ENCODE results near the gene TESMIN. TPM values are rescaled to one million over a fixed set of nuclear protein-coding genes. Genes with fewer than 3 reads are reported as not detected.

The TESMIN gene
- total RNA-seq, 1 experiment from 2014 or later: 24.8 TPM

DNA sequence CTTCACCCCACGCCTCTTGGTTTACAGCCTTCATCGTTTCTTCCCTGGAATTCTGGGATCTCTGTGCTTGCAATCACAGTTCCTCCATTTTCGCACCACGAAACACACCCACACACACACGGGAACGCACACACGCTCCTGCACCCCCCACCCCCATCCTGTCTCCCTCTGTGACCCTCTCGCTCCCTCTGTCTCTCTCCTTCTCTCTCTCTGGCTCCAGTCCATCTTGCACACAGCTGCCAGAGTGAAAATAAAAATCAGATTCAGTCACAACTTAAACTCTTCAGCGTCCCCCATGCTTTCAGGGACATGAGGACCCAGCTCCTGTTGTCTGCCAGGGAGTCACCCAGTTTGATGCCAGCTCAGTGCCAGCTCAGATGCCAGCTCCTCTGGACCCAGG lies 64.0 kb downstream of the TESMIN start:
- BruUV-seq (replicated peaks): no TSS peak
- H3K9me3 ChIP-seq (ENCODE audit: control insufficient read depth in 1 of 2, insufficient read depth in 1 of 2, low read depth in 1 of 2, low read length in 2 of 2): no peaks in the 10 kb centered on the region
- H3K9me2 ChIP-seq (ENCODE audit: insufficient read depth): no peaks in the 10 kb centered on the region
- H2AFZ ChIP-seq (ENCODE audit: low read depth, low read length, poor library complexity, severe bottlenecking): no peak overlapping the region
- H3K36me3 ChIP-seq (ENCODE audit: control insufficient read depth in 1 of 2, insufficient read depth in 2 of 2, low read length in 2 of 2): peaks cover 0 to 24% of the 10 kb centered on the region in 2 experiments; a peak in 1 of 4 replicates
- TF ChIP-seq EGR1 (IDR thresholded peaks at IDR 0.05; ENCODE audit: low read depth): no peak
- TF ChIP-seq ELF1 (IDR thresholded peaks at IDR 0.05; ENCODE audit: borderline replicate concordance, low read depth): no peak
- TF ChIP-seq CEBPB (IDR thresholded peaks at IDR 0.05; ENCODE audit: low read depth): no peak
- TF ChIP-seq, protein P1, sequence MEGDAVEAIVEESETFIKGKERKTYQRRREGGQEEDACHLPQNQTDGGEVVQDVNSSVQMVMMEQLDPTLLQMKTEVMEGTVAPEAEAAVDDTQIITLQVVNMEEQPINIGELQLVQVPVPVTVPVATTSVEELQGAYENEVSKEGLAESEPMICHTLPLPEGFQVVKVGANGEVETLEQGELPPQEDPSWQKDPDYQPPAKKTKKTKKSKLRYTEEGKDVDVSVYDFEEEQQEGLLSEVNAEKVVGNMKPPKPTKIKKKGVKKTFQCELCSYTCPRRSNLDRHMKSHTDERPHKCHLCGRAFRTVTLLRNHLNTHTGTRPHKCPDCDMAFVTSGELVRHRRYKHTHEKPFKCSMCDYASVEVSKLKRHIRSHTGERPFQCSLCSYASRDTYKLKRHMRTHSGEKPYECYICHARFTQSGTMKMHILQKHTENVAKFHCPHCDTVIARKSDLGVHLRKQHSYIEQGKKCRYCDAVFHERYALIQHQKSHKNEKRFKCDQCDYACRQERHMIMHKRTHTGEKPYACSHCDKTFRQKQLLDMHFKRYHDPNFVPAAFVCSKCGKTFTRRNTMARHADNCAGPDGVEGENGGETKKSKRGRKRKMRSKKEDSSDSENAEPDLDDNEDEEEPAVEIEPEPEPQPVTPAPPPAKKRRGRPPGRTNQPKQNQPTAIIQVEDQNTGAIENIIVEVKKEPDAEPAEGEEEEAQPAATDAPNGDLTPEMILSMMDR (IDR thresholded peaks at IDR 0.05 in 2 of 3, conservative IDR thresholded peaks at IDR 0.05 in 1 of 3; ENCODE audit: borderline replicate concordance in 1 of 3, insufficient read depth in 1 of 3, low read depth in 2 of 3, low read length in 2 of 3): no peak
- TF ChIP-seq SRF (IDR thresholded peaks at IDR 0.05; ENCODE audit: low read depth): no peak
- no peak for TF ChIP-seq ZFX (IDR thresholded peaks at IDR 0.05)
- no peak for TF ChIP-seq EZH2 (IDR thresholded peaks at IDR 0.05)
- no peak for TF ChIP-seq ZNF274 (IDR thresholded peaks at IDR 0.05; ENCODE audit: low read depth, low read length)
- TF ChIP-seq MAX (IDR thresholded peaks at IDR 0.05): no peak
- TF ChIP-seq CBX3 (IDR thresholded peaks at IDR 0.05; ENCODE audit: low read depth): no peak
- no peak for TF ChIP-seq TCF7L2 (IDR thresholded peaks at IDR 0.05; ENCODE audit: borderline replicate concordance, extremely low read depth, insufficient read depth, insufficient read length)
- no peak for TF ChIP-seq RAD21 (IDR thresholded peaks at IDR 0.05; ENCODE audit: low read depth)
- TF ChIP-seq, protein P2, sequence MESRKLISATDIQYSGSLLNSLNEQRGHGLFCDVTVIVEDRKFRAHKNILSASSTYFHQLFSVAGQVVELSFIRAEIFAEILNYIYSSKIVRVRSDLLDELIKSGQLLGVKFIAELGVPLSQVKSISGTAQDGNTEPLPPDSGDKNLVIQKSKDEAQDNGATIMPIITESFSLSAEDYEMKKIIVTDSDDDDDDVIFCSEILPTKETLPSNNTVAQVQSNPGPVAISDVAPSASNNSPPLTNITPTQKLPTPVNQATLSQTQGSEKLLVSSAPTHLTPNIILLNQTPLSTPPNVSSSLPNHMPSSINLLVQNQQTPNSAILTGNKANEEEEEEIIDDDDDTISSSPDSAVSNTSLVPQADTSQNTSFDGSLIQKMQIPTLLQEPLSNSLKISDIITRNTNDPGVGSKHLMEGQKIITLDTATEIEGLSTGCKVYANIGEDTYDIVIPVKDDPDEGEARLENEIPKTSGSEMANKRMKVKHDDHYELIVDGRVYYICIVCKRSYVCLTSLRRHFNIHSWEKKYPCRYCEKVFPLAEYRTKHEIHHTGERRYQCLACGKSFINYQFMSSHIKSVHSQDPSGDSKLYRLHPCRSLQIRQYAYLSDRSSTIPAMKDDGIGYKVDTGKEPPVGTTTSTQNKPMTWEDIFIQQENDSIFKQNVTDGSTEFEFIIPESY (IDR thresholded peaks at IDR 0.05; ENCODE audit: extremely low read depth, insufficient replicate concordance, low read length): no peak
- TF ChIP-seq YY1 (IDR thresholded peaks at IDR 0.05; ENCODE audit: extremely low read depth, insufficient replicate concordance, low read depth, low read length): no peak
- TF ChIP-seq SP1 (IDR thresholded peaks at IDR 0.05; ENCODE audit: low read depth): no peak
- no peak for TF ChIP-seq EZH2phosphoT487 (IDR thresholded peaks at IDR 0.05; ENCODE audit: borderline replicate concordance)
- no peak for TF ChIP-seq JUND (IDR thresholded peaks at IDR 0.05)
- TF ChIP-seq, protein P3, sequence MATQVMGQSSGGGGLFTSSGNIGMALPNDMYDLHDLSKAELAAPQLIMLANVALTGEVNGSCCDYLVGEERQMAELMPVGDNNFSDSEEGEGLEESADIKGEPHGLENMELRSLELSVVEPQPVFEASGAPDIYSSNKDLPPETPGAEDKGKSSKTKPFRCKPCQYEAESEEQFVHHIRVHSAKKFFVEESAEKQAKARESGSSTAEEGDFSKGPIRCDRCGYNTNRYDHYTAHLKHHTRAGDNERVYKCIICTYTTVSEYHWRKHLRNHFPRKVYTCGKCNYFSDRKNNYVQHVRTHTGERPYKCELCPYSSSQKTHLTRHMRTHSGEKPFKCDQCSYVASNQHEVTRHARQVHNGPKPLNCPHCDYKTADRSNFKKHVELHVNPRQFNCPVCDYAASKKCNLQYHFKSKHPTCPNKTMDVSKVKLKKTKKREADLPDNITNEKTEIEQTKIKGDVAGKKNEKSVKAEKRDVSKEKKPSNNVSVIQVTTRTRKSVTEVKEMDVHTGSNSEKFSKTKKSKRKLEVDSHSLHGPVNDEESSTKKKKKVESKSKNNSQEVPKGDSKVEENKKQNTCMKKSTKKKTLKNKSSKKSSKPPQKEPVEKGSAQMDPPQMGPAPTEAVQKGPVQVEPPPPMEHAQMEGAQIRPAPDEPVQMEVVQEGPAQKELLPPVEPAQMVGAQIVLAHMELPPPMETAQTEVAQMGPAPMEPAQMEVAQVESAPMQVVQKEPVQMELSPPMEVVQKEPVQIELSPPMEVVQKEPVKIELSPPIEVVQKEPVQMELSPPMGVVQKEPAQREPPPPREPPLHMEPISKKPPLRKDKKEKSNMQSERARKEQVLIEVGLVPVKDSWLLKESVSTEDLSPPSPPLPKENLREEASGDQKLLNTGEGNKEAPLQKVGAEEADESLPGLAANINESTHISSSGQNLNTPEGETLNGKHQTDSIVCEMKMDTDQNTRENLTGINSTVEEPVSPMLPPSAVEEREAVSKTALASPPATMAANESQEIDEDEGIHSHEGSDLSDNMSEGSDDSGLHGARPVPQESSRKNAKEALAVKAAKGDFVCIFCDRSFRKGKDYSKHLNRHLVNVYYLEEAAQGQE (IDR thresholded peaks at IDR 0.05; ENCODE audit: low read depth): no peak
- H3K4me1 ChIP-seq (ENCODE audit: control insufficient read depth in 1 of 2, insufficient read depth in 2 of 2, low read length in 2 of 2): peaks cover 5 to 31% of the 10 kb centered on the region in 2 experiments; a peak in 3 of 4 replicates
- CTCF ChIA-PET: no interaction called here
- intact Hi-C loops (cut with micrococcal nuclease): no loop called here
- POLR2A ChIA-PET: no interaction called here
- no peak overlapping the region for H3K27ac ChIP-seq (ENCODE audit: low read depth, low read length)
- RAD21 ChIA-PET (ENCODE audit: low non-redundant PET in 1 of 2, low total read pairs in 2 of 2, uncharacterized antibody in 2 of 2, unreplicated experiment in 2 of 2): no interaction called here
- H3K27me3 ChIP-seq (ENCODE audit: insufficient read depth, low read length): no peaks in the 10 kb centered on the region
- H3K4me3 ChIP-seq (replicated peaks in 1 of 2; ENCODE audit: low read depth in 1 of 2, low read length in 2 of 2): no peak overlapping the region
- peaks cover 10% of the 10 kb centered on the region; the same call in 1 of the 2 replicates for H3K79me2 ChIP-seq (ENCODE audit: insufficient read depth, low read length)
- ATAC-seq: no peak
- no peak overlapping the region for H3K9ac ChIP-seq (ENCODE audit: low read length)
- H4K20me1 ChIP-seq (ENCODE audit: insufficient read depth): no peaks in the 10 kb centered on the region
- DNase-seq (ENCODE audit: low read depth, low spot score): no peak
- H3K4me2 ChIP-seq (ENCODE audit: low read length): no peak overlapping the region
